ENCODE results near the gene HPGD.

The HPGD gene

DNA sequence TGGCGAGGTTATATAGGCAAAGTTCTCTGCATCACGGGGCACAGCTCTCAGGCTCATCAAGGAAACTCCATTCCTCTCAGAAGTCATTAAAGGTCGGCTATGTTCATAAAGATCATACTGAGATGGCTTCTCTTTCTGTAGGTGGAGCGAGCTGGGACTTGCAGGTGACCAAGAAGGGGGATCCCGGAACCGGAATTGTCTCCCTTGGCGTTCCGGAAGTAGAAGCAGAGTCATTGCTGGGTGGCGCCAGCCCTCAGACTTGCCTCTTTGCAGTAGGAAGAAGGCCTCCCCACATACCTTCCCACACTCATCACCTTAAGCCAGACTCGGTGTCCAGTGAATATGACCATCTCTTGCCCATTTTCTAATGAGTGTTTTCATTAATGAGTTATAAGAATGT, 17.9 kb upstream of the HPGD start:
- Mint-ChIP-seq H3K27me3 (no peaks in the 10 kb centered on the region), H3K4me1 (no peaks in the 10 kb centered on the region), H3K4me3 (no peak overlapping the region), H3K36me3 (ENCODE audit: insufficient read depth) (no peaks in the 10 kb centered on the region), H3K9me3 (peaks cover 14% of the 10 kb centered on the region), H3K27ac (ENCODE audit: low read depth) (no peak overlapping the region)
- no peak for DNase-seq (ENCODE audit: low spot score in 2 of 2)
- ATAC-seq (replicated peaks; ENCODE audit: extremely low read depth, poor library complexity, severe bottlenecking) = no peak

DNA sequence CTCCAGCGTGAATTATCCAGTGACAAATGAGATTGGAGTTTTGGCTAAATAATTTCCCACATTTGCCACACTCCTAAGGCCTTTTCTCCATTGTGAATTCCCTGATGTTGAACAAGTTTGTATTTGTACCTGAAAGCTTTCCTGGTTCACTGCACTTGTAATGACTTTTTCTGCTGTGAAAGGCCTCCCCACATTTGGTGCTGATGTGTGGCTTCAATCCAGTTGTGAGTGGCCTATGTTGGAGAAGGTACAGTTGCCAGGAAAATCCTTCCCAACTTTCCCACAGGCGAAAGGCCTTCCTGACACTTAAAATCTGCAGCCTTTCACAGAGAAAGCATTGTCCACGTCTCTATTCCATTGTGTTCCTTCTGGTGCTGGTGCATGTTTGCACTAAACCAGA, 17.3 kb upstream of the HPGD start:
- Mint-ChIP-seq H3K27me3 (no peaks in the 10 kb centered on the region), H3K4me3 (no peak overlapping the region), H3K36me3 (ENCODE audit: insufficient read depth) (no peaks in the 10 kb centered on the region), H3K4me1 (no peaks in the 10 kb centered on the region), H3K27ac (ENCODE audit: low read depth) (no peak overlapping the region), H3K9me3 (peaks cover 14% of the 10 kb centered on the region)
- no peak for ATAC-seq (replicated peaks; ENCODE audit: extremely low read depth, poor library complexity, severe bottlenecking)
- DNase-seq (ENCODE audit: low spot score in 2 of 2) = no peak

DNA sequence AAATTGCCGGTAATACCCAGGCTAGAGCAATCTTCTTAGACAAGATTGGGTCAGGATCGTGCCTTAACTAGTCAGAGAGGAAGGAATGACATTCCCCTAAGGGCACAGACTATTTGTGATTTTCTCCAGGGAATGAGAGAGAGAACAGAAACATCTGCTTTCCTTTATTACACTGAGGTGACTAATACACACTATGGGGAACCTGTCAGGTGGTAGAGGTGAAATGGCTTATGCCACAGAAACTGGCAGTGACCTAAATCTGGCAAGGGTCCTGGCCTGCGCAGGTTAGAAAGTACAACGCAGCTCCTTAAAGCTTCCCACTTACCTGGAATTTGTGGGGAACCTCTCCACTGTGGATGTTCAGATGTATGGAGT, 16.6 kb upstream of the HPGD start:
- no peaks in the 10 kb centered on the region for H3K27me3 Mint-ChIP-seq
- peaks cover 12% of the 10 kb centered on the region for H3K9me3 Mint-ChIP-seq
- no peak for DNase-seq (ENCODE audit: low spot score in 2 of 2)
- H3K4me3 Mint-ChIP-seq = no peak overlapping the region
- no peaks in the 10 kb centered on the region for H3K36me3 Mint-ChIP-seq (ENCODE audit: insufficient read depth)
- H3K27ac Mint-ChIP-seq (ENCODE audit: low read depth) = no peak overlapping the region
- no peak for ATAC-seq (replicated peaks; ENCODE audit: extremely low read depth, poor library complexity, severe bottlenecking)
- no peaks in the 10 kb centered on the region for H3K4me1 Mint-ChIP-seq

DNA sequence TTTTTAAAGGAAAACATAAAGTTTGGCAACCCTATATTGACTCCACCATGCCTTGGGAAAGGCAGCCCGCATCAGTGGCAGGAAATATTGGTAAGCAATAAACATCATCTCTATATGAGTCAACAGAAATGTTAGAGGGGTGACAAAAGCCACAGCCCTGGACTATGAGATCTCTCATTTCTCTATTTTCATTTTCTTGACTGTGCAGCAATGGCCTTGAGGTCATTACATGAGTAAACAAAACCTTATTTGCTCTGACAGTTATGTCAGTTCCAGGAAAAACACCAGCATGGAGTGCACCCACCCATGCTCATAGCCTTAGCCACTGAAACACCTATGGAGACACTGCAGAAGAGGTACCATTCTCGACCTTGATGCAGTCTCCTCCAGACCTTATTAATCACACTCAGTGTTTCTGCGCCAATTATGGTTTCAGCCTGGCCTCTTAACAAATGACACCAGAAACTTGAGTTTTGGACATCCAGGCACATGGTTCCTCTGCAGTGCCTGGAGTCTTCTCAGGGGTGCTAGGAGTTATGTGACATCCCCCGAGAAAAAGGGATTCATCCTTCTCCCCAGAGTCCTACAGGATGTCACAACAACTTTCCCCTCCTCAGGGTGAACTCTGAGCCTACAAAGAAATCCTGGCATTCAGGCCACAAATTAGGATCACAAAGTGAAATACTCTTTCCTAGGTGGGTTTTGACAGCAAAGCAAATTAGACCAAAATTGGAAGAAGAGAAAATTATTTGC, 16.0 kb upstream of the HPGD start:
- peaks cover 13% of the 10 kb centered on the region for H3K9me3 Mint-ChIP-seq
- H3K27me3 Mint-ChIP-seq = no peaks in the 10 kb centered on the region
- no peak overlapping the region for H3K4me3 Mint-ChIP-seq
- no peaks in the 10 kb centered on the region for H3K4me1 Mint-ChIP-seq
- no peak for DNase-seq (ENCODE audit: low spot score in 2 of 2)
- H3K27ac Mint-ChIP-seq (ENCODE audit: low read depth) = no peak overlapping the region
- no peak for ATAC-seq (replicated peaks; ENCODE audit: extremely low read depth, poor library complexity, severe bottlenecking)
- H3K36me3 Mint-ChIP-seq (ENCODE audit: insufficient read depth) = no peaks in the 10 kb centered on the region

DNA sequence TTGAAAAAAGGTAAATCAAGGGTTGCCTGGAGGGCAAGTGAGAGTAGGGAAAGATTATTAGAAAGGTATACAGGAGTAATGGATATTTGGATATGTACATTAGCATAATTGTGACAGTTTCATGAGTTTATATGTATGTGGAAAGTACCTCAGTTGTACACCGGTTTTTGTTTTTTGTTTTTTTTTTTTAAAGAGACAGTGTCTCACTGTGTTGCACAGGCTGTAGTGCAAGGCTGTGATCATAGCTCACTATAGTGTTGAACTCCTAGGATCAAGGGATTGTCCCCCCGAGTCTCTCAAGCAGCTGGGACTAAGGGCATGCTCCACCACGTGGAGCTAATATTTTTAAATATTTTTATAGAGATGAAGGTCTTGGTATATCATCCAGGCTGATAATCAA, 15.3 kb upstream of the HPGD start:
- ATAC-seq (replicated peaks; ENCODE audit: extremely low read depth, poor library complexity, severe bottlenecking) = no peak
- peaks cover 9% of the 10 kb centered on the region for H3K9me3 Mint-ChIP-seq

DNA sequence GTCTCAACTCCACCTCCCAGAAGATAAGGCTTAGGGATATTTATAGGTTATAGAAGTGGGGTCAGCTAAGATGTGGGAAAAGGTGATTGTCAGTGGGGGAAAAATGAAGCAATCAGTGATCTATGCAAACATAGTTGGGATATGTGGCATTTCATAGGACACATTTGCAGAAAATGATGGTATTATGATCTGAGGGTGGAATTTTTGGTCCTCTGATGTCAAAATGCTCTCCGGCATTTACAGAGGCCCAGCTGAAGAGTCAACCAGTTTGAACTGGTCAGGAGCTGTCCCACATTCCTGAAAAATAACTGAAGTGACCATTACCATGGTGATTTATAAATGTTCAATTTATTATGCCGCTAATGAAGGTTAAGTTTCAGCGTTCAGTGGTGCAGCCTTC, 12.2 kb upstream of the HPGD start:
- no peak for DNase-seq (ENCODE audit: low spot score in 2 of 2)
- ATAC-seq (replicated peaks; ENCODE audit: extremely low read depth, poor library complexity, severe bottlenecking) = no peak
- no peaks in the 10 kb centered on the region for H3K4me1 Mint-ChIP-seq
- no peaks in the 10 kb centered on the region for H3K36me3 Mint-ChIP-seq (ENCODE audit: insufficient read depth)
- no peaks in the 10 kb centered on the region for H3K27me3 Mint-ChIP-seq
- peaks cover 19% of the 10 kb centered on the region for H3K9me3 Mint-ChIP-seq
- no peak overlapping the region for H3K4me3 Mint-ChIP-seq
- no peak overlapping the region for H3K27ac Mint-ChIP-seq (ENCODE audit: low read depth)

More for the DNA sequence above, 15.3 kb upstream of the HPGD start:
- Mint-ChIP-seq H3K4me1 (no peaks in the 10 kb centered on the region), H3K36me3 (ENCODE audit: insufficient read depth) (no peaks in the 10 kb centered on the region), H3K27me3 (no peaks in the 10 kb centered on the region), H3K27ac (ENCODE audit: low read depth) (no peak overlapping the region), H3K4me3 (no peak overlapping the region)
- DNase-seq (ENCODE audit: low spot score in 2 of 2) = no peak

DNA sequence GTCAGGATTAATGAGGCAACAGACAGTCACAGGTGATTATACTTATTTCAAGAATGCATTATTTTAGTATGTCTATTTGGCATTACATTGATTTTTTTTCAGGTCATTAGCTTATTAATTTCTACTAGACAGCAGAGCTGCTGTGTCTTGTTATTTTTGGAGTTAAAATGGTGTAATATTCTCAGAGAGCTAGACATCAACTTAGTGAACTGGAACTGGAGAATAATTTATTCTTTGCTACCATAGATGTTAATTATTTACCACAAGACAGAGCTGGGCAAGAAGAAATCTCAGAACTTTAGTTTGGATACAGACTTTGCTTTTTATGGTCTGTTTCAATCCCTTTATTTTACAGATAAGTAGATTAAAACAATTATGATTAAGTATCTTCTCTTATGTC, 10.2 kb upstream of the HPGD start:
- Mint-ChIP-seq H3K4me1 (no peaks in the 10 kb centered on the region), H3K4me3 (no peak overlapping the region), H3K36me3 (ENCODE audit: insufficient read depth) (no peaks in the 10 kb centered on the region), H3K27me3 (no peaks in the 10 kb centered on the region), H3K27ac (ENCODE audit: low read depth) (no peak overlapping the region), H3K9me3 (peaks cover 23% of the 10 kb centered on the region)
- DNase-seq (ENCODE audit: low spot score in 2 of 2) (no peak), ATAC-seq (replicated peaks; ENCODE audit: extremely low read depth, poor library complexity, severe bottlenecking) (no peak)

DNA sequence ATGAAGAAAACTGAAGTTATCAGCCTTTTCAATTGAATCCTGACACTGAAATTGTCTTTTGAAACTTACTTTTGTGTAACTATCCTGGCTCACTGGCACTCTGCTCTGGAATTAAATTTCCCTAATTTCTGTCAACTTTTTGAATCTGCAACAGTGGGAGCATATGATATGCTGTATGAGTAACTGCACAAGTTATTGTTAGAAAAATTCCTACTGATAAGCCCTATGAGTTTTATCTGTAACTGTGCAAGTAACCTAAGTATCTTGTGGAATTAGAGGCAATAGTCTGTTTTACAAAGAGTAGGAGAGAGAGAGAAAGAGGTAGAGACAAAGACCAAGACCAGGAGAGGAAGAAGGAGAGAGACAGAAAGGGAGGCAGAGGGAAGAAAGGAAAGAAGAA, 9.2 kb upstream of the HPGD start:
- Mint-ChIP-seq H3K36me3 (ENCODE audit: insufficient read depth) (no peaks in the 10 kb centered on the region), H3K4me1 (no peaks in the 10 kb centered on the region), H3K27me3 (no peaks in the 10 kb centered on the region), H3K27ac (ENCODE audit: low read depth) (no peak overlapping the region), H3K4me3 (no peak overlapping the region), H3K9me3 (peaks cover 23% of the 10 kb centered on the region)
- DNase-seq (ENCODE audit: low spot score in 2 of 2) (no peak), ATAC-seq (replicated peaks; ENCODE audit: extremely low read depth, poor library complexity, severe bottlenecking) (no peak)

DNA sequence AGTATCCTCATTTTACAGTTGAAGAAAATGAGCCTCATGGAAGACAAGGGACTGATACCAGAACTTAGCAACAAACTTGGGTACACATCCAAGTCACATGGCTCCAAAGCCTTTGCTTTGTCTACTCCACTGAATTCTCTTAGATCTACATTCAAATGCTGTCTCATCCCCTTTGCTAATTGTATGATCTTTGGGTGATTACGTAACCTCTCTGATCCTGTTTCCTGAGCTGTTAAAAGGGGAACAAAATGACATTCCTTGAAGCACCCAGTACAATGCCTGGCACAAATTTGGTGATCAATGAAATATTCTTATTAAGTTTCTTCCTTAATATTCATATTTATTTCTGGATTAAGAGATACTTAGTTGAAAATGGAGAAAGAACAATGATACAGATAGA, 5.9 kb upstream of the HPGD start:
- Mint-ChIP-seq H3K4me1 (no peaks in the 10 kb centered on the region), H3K36me3 (ENCODE audit: insufficient read depth) (no peaks in the 10 kb centered on the region), H3K27me3 (peaks cover 17% of the 10 kb centered on the region), H3K9me3 (peaks cover 16% of the 10 kb centered on the region), H3K4me3 (no peak overlapping the region), H3K27ac (ENCODE audit: low read depth) (no peak overlapping the region)
- DNase-seq (ENCODE audit: low spot score in 2 of 2) = no peak
- ATAC-seq (replicated peaks; ENCODE audit: extremely low read depth, poor library complexity, severe bottlenecking) = no peak

DNA sequence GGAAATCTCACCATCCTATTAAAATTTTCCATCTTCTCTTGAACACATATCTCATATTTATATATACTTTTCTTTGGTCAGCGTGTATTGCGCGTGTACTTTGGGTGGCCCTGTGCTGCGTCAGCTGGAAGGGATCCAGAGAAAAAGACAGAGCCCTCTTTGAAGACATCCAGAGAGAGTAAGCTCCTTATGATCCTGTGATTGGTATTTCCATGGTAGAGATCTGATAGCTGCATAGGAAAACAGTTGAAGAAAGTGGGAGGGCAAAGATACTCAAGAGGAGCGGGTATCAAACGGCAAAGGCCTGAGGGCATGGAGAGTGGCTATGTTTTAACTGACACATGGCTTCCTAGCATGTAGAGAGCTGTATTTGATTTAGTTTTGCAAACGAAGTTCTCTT, 4.4 kb upstream of the HPGD start:
- Mint-ChIP-seq H3K27me3 (peaks cover 25% of the 10 kb centered on the region), H3K4me3 (no peak overlapping the region), H3K4me1 (no peaks in the 10 kb centered on the region), H3K27ac (ENCODE audit: low read depth) (no peak overlapping the region), H3K9me3 (peaks cover 15% of the 10 kb centered on the region), H3K36me3 (ENCODE audit: insufficient read depth) (peaks cover 3% of the 10 kb centered on the region)
- DNase-seq (ENCODE audit: low spot score in 2 of 2) (no peak), ATAC-seq (replicated peaks; ENCODE audit: extremely low read depth, poor library complexity, severe bottlenecking) (no peak)

DNA sequence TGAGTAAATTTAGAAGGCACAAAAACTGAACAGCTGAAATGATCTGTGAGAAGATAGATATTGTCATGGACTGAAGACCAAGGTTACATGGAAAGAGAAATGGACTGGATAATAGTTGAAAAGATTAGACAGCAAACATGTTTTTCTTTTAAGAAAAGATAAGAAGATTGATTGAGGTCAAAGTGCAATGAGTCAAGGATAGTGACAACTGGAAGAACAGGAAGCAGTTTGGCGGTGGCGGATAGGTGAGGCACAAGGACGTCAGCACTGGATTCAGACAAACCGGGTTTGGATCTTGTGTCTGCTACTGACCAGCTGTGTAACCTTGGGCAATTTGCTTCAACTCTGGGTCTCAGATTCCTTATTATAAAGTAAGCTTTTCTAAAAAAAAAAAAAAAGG, 2.0 kb upstream of the HPGD start:
- no peaks in the 10 kb centered on the region for H3K4me1 Mint-ChIP-seq

DNA sequence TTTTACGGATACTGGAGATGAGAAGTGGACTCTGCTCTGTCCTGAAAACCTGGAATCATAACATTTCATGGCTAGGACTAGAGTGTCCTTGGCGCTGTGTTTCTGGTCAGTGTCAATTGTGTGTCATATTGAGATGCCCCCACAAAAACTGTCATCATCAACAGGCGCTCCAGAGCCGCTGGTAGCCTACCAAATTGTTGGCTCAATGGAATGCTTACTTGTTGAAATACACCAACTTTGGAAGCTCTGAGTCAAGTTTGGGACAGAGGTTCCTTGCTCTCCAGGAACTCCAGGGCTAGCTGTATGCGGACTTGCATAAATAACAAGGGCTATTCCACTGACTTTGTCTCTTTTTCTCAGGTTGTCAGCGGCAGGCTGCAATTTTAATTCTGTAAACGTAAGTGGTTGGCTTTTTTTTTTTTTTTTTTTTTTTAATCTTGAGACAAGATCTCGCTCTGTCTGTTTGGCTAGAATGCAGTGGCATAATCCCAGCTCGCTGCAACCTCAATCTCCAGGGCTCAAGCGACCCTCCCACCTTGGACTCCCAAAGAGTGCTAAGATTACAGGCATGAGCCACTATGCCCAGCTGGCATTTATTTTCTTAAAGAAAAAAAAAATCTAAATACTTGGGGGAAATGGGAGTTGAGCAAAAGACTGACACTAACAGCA, 871 bp upstream of the HPGD start:
- no peaks in the 10 kb centered on the region for H3K4me1 Mint-ChIP-seq
- ATAC-seq (replicated peaks; ENCODE audit: extremely low read depth, poor library complexity, severe bottlenecking) (no peak), DNase-seq (ENCODE audit: low spot score in 2 of 2) (no peak)
- peaks cover 3% of the 10 kb centered on the region for H3K36me3 Mint-ChIP-seq (ENCODE audit: insufficient read depth)
- H3K27ac Mint-ChIP-seq (ENCODE audit: low read depth) = no peak overlapping the region
- peaks cover 5% of the 10 kb centered on the region for H3K9me3 Mint-ChIP-seq
- peak overlapping the region; percentile 65 for H3K4me3 Mint-ChIP-seq
- H3K27me3 Mint-ChIP-seq = peaks cover 34% of the 10 kb centered on the region

More for the DNA sequence above, 2.0 kb upstream of the HPGD start:
- Mint-ChIP-seq H3K36me3 (ENCODE audit: insufficient read depth) (peaks cover 3% of the 10 kb centered on the region), H3K27ac (ENCODE audit: low read depth) (no peak overlapping the region), H3K27me3 (peaks cover 34% of the 10 kb centered on the region), H3K9me3 (peaks cover 7% of the 10 kb centered on the region), H3K4me3 (no peak overlapping the region)
- DNase-seq (ENCODE audit: low spot score in 2 of 2) (no peak), ATAC-seq (replicated peaks; ENCODE audit: extremely low read depth, poor library complexity, severe bottlenecking) (no peak)

DNA sequence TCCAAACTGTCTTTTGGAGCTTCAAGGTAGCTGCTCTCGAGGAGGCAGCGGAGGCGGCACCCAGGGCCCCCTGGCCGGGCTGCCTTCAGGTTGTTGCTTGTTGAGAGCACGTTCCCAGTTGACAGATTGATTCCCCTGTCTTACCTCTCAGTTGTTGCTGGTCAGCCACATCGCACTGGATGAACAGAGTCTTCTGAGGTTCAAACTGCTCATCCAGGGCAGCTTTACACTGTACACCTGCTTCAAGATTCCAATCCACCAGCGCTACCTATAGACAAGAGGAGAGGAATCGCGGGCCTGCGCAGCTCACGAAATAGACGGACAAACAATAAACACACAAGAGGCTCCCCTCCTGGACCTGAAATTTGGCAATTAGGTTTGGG, 497 bp downstream of the HPGD start:
- H3K27ac Mint-ChIP-seq (ENCODE audit: low read depth) = no peak overlapping the region
- H3K27me3 Mint-ChIP-seq = peaks cover 34% of the 10 kb centered on the region
- H3K4me3 Mint-ChIP-seq = peak overlapping the region; percentile 65
- DNase-seq (ENCODE audit: low spot score in 2 of 2) (peak in 1 of 2 donors; percentile 12), ATAC-seq (replicated peaks; ENCODE audit: extremely low read depth, poor library complexity, severe bottlenecking) (peak; percentile 15)
- H3K4me1 Mint-ChIP-seq = no peaks in the 10 kb centered on the region
- H3K9me3 Mint-ChIP-seq = peaks cover 5% of the 10 kb centered on the region
- H3K36me3 Mint-ChIP-seq (ENCODE audit: insufficient read depth) = peaks cover 3% of the 10 kb centered on the region

All from central memory CD8-positive, alpha-beta T cell (primary cell).